Ascending aorta (tissue), 2 donors: ENCODE measurements around the gene TMEM54. TPM values are rescaled to one million over a fixed set of nuclear protein-coding genes. Genes with fewer than 3 reads are reported as not detected.

Experiments
- DNase-seq, 2 donors: peaks; one replicate each; pipeline ENCODE4 v3.0.0-alpha.2; 2019; ENCODE audit warnings: low spot score in 2 of 2
- H3K27ac ChIP-seq, 2 donors: fragments of 200-600 bp; sonication (generic); one replicate each; pipeline ENCODE4 v1.5.1; 2016 to 2017; ENCODE audit warnings: mild to moderate bottlenecking in 1 of 2
- H3K27me3 ChIP-seq: fragments of 200-600 bp; sonication (generic); one replicate; pipeline ENCODE4 v1.5.1; 2017
- H3K36me3 ChIP-seq, 2 donors: fragments of 200-600 bp; sonication (generic); one replicate each; pipeline ENCODE4 v1.5.1; 2016
- H3K4me1 ChIP-seq, 2 donors: fragments of 200-600 bp; sonication (generic); one replicate each; pipeline ENCODE4 v1.5.1; 2016 to 2017; ENCODE audit warnings: mild to moderate bottlenecking in 1 of 2
- H3K4me3 ChIP-seq, 2 donors: fragments of 200-600 bp; sonication (generic); one replicate each; pipeline ENCODE4 v1.5.1; 2016 to 2017; ENCODE audit warnings: mild to moderate bottlenecking in 1 of 2
- H3K9me3 ChIP-seq, 2 donors: fragments of 200-600 bp; sonication (generic); one replicate each; pipeline ENCODE4 v1.5.1; 2016
- intact Hi-C: fragments of 100-400 bp; cut with DNase I; formaldehyde crosslinking; loops from one replicate; pipeline ENCODE4 v1.15.1; 2023
- total RNA-seq: library from RNA; depleted of rRNA; stranded (reverse); fragments of >200 nt; gene quantifications from one replicate; pipeline ENCODE4 v1.1.0, GENCODE V29; 2016
- TF ChIP-seq, protein P1 (sequence below), 3 experiments: fragments of 200-600 bp in 2 of 3; fragments of 450-650 bp in 1 of 3; sonication (generic) in 2 of 3; IDR thresholded peaks; one replicate each; pipeline ENCODE4 v1.5.1; 2016 to 2019; ENCODE audit warnings: antibody characterized with exemption in 3 of 3, mild to moderate bottlenecking in 1 of 3, moderate library complexity in 1 of 3

TMEM54 gene
- total RNA-seq, 1 donor from 2014 or later: 60.9 TPM

- intact Hi-C loops: no loop called here
- Histone ChIP-seq H3K4me1 (peaks cover 10 to 12% of the 10 kb centered on the region in 2 donors), H3K4me3 (no peak overlapping the region), H3K36me3 (no peaks in the 10 kb centered on the region), H3K9me3 (no peaks in the 10 kb centered on the region), H3K27me3 (no peaks in the 10 kb centered on the region), H3K27ac (no peak overlapping the region)
- TF ChIP-seq, protein P1, sequence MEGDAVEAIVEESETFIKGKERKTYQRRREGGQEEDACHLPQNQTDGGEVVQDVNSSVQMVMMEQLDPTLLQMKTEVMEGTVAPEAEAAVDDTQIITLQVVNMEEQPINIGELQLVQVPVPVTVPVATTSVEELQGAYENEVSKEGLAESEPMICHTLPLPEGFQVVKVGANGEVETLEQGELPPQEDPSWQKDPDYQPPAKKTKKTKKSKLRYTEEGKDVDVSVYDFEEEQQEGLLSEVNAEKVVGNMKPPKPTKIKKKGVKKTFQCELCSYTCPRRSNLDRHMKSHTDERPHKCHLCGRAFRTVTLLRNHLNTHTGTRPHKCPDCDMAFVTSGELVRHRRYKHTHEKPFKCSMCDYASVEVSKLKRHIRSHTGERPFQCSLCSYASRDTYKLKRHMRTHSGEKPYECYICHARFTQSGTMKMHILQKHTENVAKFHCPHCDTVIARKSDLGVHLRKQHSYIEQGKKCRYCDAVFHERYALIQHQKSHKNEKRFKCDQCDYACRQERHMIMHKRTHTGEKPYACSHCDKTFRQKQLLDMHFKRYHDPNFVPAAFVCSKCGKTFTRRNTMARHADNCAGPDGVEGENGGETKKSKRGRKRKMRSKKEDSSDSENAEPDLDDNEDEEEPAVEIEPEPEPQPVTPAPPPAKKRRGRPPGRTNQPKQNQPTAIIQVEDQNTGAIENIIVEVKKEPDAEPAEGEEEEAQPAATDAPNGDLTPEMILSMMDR (IDR thresholded peaks at IDR 0.05): no peak
- no peak for DNase-seq
Observed at GRCh38 chr1:32897082-32898049, 3.8 kb downstream of the TMEM54 start.

DNA sequence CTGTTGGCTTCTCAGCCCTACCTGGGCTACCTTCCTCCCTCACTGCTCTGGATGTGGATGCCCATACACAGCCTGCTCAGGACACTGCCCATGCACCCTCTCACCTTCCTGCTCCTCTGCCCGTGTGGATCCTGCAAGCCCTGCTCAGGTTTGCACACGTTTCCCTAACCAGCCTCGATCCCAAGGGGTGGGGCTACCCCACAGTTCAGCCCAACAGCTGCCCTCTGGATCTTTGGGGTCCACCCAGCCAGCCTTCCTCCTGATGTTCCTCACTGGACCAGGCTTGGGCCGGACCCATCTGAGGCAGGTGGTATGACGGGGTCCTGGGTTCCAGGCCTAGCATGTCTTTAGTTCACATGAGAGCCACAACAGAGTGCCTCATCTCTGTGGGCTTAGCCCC lies 4.7 kb downstream of the TMEM54 start:
- Histone ChIP-seq H3K36me3 (no peaks in the 10 kb centered on the region), H3K27ac (no peak overlapping the region), H3K4me1 (peaks cover 10 to 12% of the 10 kb centered on the region in 2 donors), H3K4me3 (no peak overlapping the region), H3K27me3 (no peaks in the 10 kb centered on the region), H3K9me3 (no peaks in the 10 kb centered on the region)
- intact Hi-C loops: no loop called here
- no peak for DNase-seq
- TF ChIP-seq, protein P1 (IDR thresholded peaks at IDR 0.05): no peak

DNA sequence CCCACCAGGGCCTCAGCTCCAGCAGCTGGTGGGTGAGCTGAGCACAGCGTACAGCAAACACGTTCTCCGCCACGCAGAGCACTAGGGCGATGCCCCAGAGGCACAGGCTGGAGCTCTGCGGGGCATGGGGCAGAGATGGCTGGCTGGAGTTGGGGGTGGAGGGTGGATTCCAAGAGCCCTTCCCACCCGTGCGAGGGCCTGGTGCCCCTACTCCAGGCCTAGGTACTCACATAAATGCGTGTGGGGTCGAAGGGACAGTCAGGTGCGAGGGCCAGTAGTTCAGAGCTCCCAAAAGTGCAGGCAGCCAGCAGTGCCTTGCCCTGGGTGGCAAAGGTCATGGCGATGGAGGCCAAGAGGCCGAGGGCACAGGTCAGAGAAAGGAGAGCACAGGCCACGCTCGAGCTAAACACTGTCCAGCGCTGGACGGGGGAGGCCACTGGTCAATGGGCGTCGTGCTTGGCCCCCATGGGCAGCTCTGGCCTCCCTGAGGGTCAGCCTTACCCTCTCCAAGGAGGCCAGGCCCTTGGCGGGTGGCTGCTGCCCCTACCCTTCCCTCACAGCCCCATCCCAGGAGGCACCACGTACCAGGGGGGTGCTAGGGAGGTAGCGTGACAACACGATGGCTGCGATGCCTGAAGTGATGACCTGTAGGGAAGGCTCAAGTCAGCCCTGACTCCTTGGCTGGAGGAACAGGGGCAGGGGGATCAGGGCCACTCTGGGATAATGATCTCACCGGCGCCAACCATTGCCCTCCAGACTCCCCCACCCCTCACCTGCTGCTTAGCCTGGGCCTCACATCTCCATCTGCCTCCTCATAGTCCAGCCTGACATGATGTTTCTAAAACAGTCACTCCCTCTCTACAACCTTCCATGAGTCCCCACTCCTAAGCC lies 5.6 kb downstream of the TMEM54 start:
- peaks cover 6 to 8% of the 10 kb centered on the region in 2 donors for H3K4me1 ChIP-seq
- no peak for DNase-seq
- intact Hi-C loops: no loop called here
- no peaks in the 10 kb centered on the region for H3K36me3 ChIP-seq
- no peaks in the 10 kb centered on the region for H3K9me3 ChIP-seq
- no peaks in the 10 kb centered on the region for H3K27me3 ChIP-seq
- no peak overlapping the region for H3K4me3 ChIP-seq
- TF ChIP-seq, protein P1 (IDR thresholded peaks at IDR 0.05): no peak
- H3K27ac ChIP-seq: no peak overlapping the region

DNA sequence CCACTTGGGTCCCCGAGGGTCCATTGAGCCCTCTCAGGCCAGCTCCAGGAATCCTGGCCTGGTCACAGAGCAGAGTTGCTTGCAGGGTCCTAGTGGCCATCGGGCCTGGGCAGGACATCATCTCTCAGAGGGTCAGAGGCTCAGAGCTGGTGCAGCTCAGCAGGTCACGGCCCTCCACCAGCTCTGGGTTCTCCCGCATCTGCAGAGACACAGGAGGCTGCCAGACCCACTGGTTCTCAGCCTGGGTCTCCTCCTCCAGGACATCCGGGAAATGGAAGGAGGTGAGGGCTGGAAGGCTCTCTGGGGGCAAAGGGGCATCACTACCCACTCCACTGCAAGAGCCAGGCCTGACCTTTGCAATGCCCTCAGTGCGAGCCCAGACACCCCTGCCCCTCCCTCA lies 6.5 kb downstream of the TMEM54 start:
- Histone ChIP-seq H3K4me3 (no peak overlapping the region), H3K36me3 (no peaks in the 10 kb centered on the region), H3K4me1 (peaks cover 6% of the 10 kb centered on the region in 2 donors), H3K27ac (no peak overlapping the region), H3K27me3 (no peaks in the 10 kb centered on the region), H3K9me3 (no peaks in the 10 kb centered on the region)
- no peak for DNase-seq
- TF ChIP-seq, protein P1 (IDR thresholded peaks at IDR 0.05): no peak
- intact Hi-C loops: no loop called here

GRCh38 chr1:32894019-32894600 lies 7.1 kb downstream of the TMEM54 start:
- Histone ChIP-seq H3K27me3 (no peaks in the 10 kb centered on the region), H3K36me3 (no peaks in the 10 kb centered on the region), H3K4me3 (peak overlapping the region in 1 of 2 donors; percentile 49), H3K9me3 (no peaks in the 10 kb centered on the region), H3K27ac (no peak overlapping the region), H3K4me1 (peaks cover 6% of the 10 kb centered on the region in 2 donors)
- intact Hi-C loops: no loop called here
- DNase-seq: no peak
- TF ChIP-seq, protein P1 (IDR thresholded peaks at IDR 0.05): no peak
